Activated CD4-positive, alpha-beta T cell treated with anti-CD3 and anti-CD28 coated beads, Interleukin-2, Interleukin-4, amounts not matched to agents 100 ng/mL and 50 ng/mL, durations not matched to agents 16 hours and 8 hours (primary cell): ENCODE data around the gene DDX24.
A peak's percentile ranks its signal among the peaks of the same experiment; 100 is the strongest.

ENCODE experiments used
- DNase-seq: peaks from one replicate; pipeline ENCODE4 v3.0.0-alpha.2; 2020; ENCODE audit warnings: low spot score

The DDX24 gene

DNA sequence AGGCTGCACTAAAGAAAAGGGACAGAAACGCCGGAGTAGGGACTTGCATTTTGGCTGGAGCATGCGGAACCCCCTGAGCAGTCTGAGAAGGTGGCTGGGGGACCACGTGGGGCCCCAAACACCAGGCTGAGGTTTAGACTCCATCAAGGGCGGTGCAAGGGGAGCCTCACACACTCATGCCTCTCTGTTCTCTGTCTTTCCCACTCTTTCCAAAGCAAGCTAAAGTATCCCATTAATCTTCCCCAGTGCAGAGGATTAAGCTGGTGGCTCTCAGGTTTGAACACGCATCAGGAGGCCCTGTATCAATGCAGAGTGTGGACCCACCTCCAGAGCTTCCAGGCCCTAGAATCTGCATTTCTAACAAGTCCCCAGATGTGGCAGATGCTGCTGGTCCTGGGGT, 70.4 kb downstream of the DDX24 start:
- no peak for DNase-seq

DNA sequence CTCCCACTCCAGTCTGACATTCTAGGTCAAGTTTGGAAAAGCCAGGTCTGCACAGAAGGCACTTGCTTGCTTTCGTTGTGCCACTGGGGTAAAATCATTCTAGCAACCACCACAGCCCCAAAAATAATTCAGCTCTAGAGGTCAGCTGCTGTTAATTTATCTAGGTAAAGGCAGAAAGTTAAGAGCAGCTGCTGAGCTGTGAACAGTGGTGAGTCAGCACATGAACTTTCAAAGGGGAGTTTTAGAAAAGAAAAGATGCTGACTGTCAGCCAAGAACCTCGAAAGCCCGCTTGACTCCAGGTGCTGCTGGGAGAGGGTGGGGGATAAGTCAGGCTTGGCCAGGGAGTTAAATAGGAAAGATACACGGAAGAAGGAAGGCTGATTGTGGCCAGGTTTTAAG, 71.2 kb downstream of the DDX24 start:
- no peak for DNase-seq

DNA sequence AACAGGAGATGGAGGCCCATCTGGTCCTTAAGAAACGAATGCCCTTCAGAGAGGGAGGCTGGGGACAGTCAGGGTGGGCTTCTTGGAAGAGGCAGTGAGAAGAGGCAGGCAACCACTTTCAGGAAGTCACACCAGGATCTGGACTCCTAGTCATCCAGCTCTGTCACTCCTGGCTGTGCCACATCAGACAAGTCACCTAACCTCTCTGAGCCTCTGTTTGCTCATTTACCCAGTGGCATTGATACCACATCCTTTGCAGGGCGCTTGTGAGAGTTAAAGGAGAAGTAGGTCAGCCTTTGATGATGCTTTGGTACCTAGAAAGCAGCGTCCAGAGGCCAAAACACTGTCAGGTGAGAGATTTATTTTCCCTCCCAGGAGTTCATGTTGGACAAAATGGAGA, 72.8 kb downstream of the DDX24 start:
- peak; percentile 53 for DNase-seq

DNA sequence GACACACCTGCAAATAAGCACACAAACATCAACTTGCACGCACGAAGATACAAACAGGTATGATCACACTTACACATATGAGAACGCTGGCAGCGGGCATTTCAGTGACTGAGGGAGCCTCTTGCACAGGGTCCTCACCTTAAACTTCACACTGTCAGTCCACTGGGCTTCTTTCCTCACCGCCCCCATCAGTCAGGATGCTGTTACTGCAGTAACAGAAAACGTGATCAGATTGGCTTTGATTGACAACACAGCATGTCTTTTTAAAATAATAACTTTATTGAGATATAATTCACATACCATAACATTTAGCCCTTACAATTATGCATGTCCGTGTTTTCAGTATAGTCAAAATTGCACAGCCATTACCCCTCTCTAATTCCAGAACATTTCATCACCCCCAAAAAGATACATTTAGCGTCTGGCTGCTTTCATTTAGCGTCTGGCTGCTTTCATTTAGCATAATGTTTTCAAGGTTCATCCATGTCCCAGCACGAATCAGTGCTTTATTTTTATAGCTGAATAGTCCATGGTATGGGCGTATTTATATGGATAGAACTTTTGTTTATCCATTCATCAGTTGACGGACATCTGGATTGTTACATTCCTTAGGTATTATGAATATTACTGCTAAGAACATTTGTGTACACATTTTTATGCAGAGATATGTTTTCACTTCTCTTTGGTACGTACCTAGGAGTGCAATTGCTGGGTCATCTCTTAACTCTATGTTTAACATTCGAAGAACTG, 75.5 kb downstream of the DDX24 start:
- DNase-seq = peak; percentile 25

DNA sequence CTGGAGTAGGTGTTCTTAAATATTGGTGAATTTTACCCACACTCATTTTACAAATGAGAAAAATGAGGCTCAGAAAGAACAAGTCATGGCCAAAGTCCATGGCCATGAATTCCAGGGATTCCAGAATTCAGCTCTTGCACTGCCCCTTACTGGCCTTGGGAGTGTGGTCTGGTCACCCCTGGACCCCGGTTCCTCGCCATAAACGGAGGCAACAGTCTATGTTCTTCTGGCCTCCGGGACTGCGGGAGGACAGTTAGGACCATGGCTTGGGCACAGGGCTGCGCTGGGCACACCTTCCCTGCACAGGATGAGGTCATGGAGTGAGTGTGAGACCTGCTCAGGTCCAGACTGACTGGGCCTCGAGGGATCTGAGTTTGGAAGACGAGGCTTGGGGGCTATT, 77.0 kb downstream of the DDX24 start:
- DNase-seq = no peak

DNA sequence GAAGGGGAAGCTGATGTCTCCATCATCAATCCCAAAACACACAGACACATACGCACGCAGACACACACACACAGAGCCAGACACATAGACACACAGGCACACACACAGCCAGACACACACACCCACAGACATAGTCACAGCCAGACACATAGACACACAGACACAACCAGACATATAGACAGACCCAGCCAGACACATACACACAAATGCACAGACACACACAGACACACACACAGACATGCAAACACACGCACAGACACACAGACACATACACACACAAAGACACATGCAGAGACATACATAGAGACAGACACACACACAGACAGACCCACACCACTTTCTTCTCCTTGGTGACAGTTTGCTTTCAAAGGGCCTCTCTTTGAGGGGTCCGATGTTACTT, 77.6 kb downstream of the DDX24 start:
- no peak for DNase-seq

DNA sequence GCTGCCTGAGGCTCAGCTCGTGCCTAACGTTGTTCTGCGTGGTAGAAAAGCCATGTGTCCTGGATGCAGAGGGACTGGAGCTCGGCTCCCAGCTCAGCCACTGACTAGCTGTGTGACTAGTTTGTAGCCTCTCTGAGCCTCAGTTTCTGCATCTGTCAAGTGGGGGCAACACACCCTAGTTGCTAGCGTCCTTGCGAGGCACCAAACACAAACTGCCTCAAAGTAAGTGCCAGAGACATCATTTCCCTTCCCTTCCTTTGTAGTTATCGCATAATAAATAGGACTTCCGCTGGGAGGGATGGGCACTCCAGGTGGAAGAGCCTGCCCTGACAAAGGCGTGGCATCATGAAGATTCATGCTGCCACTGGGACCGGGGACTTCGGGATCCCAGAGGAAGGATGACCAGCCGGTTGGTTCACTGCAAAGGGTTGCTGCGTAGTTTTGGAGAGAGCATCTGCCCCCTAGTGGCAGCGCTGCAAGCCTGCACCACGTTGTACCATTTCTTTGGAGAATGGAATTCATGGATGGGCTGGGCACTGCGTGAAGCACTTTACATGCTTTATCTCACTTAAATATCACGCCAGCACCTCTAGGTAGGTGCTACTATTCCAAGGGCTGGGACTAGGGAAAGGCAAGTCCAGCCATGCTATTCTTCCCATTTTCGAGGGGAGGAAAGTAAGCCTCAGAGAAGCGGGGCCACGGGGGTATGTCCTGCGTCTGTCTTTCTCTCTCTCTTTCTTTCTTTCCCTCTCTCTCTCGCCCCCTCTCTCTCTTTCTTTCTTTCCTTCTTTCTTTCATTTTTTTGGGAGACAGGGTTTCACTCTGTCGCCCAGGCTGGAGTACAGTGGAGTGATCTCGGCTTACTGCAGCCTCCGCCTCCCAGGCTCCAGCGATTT, 79.3 kb downstream of the DDX24 start:
- peak; percentile 72 for DNase-seq

DNA sequence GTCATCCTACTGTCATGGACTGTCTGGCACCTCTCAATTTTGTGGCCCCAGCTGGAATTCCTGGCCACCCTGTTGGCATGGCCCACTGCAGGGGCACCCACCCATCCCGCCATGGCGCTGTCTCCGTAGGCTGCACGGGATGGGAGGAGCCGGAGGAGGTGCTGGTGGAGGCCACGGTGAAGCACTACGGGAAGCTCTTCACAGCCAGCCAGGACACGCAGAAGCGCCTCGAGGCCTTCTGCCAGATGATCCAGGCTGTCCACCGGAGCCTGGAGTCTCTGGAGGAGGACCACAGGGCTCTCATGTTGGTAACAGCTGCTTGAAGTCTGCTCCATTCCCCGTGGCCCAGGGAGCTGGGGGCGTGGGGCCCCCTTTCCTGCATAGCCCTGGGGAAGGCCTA, 80.0 kb downstream of the DDX24 start:
- DNase-seq = no peak

DNA sequence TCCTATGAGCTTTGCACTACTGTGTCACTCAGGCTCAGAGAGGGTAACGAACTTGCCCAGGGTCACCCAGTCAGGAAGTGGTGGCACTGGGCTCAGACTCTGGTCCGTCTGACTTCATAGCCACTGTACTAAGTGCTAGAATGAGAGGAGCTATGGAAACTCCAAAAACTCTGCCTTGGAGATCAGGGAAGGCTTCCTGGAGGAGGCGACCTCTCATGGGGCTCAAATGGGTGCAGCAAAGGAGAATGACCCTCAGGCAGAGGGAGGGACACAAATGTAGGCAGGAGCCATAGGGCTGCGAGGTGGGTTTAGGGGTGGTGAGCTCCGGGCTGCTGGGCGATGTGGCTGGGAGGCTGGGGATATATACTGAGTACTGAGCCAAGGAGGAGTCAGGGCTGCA, 80.7 kb downstream of the DDX24 start:
- no peak for DNase-seq

DNA sequence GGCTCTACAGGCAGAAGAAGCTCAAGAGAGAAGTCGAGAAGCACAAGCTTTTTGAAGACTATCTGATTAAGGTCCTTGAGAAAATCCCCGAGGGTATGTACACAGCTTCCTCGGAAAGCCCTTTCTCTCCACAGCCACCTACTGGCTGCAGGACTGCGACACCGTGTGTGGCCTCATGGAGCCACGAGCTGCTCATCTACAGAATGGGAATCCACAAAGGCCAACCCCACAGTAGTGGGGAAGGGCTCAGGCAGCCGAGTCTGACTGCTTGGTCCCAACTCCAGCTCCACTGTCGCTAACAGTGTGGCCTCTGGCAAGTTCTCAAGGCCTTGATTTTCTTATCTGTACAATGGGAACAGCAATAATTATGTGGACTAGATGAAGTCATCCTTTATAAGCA, 81.4 kb downstream of the DDX24 start:
- no peak for DNase-seq

DNA sequence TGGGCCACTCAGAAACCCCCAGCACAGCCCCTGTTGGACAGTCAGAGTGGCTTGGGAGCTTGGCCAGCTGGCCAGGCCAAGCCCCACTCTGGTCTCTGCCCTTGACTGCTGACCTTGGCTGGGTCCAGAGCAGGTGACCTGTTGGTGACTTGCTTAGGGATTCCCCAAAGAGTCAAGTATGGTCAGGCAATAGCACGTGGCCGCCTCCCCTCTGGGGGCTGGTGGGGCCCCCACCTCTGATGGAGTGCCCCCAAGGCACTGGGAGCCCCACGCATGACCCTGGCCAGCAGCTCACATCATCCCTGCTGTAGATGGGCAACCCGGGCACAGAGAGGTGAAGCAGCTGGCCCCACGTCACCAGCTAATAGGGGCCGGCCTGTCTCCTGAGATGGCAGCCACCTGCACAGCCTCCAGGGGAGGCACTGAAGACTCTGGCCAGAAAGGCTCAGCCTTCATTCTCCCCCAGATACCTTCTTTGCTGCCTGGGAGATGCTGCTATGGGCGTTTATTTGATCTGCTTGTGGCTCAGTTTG, 82.1 kb downstream of the DDX24 start:
- no peak for DNase-seq
